CD4-positive, alpha-beta T cell treated with Interleukin-6 at 100 ng/mL for 8 hours (primary cell): ENCODE data around the gene SYN1.

ENCODE experiments used
- DNase-seq: peaks from one replicate; pipeline ENCODE4 v3.0.0-alpha.2; 2020; ENCODE audit warnings: mixed read lengths, low spot score

The SYN1 gene

DNA sequence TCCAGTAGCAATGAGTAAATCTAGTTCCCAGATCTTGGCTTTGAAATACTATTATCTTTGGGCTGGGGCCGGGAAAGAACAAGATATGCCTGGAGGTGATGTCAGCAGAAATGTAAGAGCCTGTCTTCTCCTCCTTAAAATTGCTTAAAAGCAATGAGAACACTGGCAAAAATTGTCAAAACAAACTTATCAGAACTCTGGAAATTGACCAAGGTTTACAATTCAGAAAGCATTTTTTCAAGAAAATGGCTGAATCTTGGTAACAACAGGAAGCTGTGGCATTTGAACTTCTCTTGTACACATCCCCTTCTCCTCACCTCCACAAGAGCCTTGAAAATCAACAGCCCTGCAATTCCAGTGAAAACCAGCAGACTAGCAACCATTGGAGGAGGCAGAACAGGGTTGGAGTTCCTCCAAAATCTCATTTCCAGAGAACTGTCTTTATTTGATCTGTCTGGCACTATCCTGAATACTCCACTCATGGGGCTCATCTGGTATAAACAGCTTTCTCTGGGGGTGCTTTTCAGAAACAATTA is 23.9 kb downstream of the SYN1 start:
- no peak for DNase-seq

GRCh38 chrX:47593522-47593921 is 26.1 kb downstream of the SYN1 start:
- no peak for DNase-seq

- no peak for DNase-seq
These were observed 28.7 kb downstream of the SYN1 start for GRCh38 chrX:47590984-47591383.

- DNase-seq, result no peak
These were observed 31.5 kb downstream of the SYN1 start for GRCh38 chrX:47587906-47588735.

DNA sequence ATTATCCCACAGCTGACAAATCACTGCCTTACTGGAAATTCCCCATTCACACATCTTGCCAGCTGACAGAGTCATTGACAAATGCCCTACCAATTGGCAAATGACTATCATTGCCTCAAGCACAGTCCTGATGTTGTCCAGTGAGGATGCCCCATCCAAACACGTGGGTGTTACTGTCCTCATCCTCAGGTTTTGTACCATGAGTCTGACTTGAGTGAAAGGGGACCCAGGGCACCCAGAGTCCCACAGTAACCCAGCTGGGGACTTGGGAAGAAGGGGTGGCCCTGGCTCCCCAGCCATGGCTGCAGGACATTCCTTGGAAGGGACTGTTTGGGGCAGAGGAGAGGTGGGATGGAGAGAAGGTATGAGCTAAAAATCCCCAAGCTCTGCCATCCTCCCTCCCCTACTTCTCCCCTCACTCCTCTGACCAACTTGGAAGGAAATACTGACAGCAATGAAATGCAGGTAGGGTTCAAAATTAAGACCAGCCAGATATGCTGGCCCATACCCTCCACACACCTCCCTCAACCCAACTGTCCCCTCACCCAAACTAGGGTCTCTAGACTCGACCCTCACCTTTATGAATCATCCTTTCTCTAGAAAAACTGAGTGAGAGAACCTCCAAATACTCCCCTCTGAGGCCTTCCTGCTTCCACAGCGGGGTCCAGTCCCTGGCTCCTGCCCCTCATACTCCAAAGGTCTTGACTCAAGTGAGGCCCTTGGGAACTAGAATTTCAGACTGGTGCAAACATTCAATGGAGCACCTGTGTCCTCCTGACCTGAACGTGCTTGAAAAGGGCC is 32.4 kb downstream of the SYN1 start:
- no peak for DNase-seq

- DNase-seq, result no peak
These were observed 33.4 kb downstream of the SYN1 start for GRCh38 chrX:47586043-47586787.

- DNase-seq, result no peak
These were observed 34.4 kb downstream of the SYN1 start for GRCh38 chrX:47585273-47585672.

GRCh38 chrX:47584714-47585113 is 34.9 kb downstream of the SYN1 start:
- no peak for DNase-seq

- no peak for DNase-seq
These were observed 36.3 kb downstream of the SYN1 start for GRCh38 chrX:47583240-47583861.

DNA sequence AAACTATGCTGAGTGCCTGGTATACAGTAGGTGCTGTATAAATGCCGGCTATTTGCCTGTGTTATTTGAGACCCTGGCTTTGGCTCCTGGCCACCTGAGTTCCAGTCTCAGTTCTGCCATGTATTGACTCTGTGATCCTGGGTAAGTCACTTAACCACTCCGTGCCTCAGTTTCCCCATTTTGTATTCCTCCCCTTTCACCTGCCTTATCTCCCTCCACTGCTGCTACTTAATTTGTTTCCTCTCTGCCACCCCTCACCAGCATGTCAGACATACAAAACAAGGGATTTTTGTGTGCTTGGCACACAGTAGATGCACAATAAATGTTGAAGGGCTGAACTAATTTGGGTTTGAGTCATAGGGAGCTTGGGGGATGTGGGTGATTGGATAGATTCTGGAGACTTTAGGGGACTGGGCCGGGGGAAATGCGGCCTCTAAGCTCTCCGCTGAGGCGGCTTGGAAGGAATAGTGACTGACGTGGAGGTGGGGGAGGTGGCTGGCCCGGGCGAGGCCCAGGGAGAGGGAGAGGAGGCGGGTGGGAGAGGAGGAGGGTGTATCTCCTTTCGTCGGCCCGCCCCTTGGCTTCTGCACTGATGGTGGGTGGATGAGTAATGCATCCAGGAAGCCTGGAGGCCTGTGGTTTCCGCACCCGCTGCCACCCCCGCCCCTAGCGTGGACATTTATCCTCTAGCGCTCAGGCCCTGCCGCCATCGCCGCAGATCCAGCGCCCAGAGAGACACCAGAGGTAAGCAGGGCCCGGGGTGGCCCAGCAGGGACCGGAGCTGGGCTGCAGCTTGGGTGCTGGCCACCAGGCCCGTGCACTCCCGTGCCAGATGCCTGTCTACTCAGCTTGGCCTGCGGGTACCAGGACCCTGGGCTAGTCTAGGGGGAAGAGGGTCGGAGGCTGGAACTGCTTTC is 37.7 kb downstream of the SYN1 start, which contains the start of gene TIMP1:
Gene TIMP1 (plus strand): TSS at position 706 of the 917 bp plus-strand sequence. CDS start 980 bp downstream, outside the sequence.
- DNase-seq, result peak; percentile 82

DNA sequence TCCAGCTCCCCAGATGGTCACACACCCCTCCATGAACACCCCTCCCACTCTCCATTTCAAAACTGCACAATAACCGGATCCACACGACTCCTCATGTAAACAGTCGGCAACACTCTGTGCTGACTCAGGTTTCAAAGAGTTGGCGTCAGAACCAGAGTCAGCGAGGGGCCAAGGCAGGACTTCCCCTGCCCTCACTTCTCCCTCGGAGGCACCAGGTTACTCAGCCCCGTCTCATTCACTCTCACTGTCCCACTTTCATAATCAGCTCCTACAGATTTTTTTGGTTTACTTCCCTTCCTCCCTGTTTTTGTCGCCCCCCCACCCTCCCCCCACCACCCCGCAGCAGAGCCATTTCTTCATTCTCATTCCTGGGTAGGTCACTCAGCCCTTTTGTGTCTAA is 40.1 kb downstream of the SYN1 start:
- DNase-seq, result peak; percentile 21

GRCh38 chrX:47578692-47579091 is 41.0 kb downstream of the SYN1 start:
- DNase-seq, result no peak

GRCh38 chrX:47577901-47578300 is 41.8 kb downstream of the SYN1 start:
- no peak for DNase-seq

DNA sequence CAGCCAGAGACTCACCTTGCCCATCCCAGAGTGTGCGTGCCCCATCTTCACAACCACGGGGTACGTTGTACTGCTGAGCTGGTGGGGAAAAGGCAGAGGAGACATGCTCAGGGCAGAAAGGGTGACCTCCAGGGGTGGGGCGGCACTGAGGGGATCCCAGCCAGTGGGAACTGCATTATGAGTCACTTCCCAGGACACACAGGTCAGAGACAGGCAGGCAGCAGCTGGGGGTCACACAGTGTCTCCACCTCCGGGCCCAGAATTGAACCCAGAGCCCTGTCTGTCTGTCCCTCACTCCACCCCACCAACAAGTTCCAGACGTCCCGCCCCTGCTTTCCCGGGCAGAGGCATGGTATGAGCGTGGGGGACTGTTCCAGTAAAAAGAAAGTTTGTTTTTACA is 42.2 kb downstream of the SYN1 start:
- DNase-seq, result no peak

- no peak for DNase-seq
These were observed 43.4 kb downstream of the SYN1 start for GRCh38 chrX:47576021-47576898.

DNA sequence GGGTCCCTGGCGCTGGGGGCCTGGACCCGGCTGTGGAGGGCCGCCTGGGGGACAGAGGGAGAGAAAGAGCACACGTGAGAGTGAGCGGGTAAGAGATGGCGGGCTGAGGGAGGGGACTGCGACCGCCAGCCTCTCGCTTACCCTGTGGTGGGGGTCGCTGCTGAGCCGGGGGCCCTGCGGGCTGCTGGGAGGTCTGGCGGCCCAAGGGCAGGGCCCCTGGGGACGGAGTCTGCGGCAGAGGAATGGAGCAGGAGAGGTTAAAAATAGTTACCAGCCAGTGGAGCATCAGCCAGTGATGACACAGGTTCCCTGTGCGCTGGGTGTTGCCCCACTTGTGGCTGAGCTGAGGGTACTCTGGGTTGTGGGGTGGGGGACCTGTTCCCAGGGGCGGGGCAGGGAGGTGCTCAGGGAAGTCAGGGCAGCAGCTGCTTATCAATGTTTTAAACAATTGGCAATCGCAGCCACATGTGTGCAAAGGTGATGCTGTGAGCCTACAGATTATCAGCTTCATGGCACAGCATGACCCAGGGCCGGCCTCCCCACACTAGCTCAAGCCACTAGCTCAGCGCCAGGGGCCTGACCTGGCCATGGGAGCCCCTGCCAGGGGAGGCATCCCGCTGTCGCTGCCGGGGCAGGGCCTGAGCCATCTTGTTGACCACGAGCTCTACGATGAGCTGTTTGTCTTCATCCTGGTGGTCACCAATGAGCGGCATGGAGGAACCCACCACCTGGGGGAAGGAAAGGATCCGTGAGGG is 44.9 kb downstream of the SYN1 start:
- no peak for DNase-seq

DNA sequence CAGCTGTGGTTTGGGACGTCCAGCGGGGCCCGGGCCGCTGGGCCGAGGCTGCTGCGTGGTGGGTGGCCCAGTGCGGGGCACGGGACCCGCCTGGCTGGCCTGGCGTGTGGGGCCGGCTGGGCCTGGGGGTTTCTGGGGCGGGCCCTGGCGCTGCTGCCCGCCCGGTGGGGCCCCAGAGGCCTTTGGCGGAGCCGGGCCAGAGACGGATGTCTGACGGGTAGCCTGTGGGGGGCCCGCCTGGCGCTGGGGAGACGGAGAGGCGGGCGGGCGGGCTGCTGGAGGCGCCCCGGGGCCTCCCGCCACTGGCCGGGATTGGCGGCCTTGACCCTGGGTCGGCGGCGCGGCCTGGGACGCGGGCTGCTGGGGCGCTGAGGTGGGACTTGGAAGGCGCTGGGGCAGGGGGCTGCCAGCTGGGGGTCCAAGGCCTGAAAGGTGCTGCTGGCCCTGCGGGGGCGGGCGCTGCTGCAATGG is 45.5 kb downstream of the SYN1 start:
- no peak for DNase-seq

DNA sequence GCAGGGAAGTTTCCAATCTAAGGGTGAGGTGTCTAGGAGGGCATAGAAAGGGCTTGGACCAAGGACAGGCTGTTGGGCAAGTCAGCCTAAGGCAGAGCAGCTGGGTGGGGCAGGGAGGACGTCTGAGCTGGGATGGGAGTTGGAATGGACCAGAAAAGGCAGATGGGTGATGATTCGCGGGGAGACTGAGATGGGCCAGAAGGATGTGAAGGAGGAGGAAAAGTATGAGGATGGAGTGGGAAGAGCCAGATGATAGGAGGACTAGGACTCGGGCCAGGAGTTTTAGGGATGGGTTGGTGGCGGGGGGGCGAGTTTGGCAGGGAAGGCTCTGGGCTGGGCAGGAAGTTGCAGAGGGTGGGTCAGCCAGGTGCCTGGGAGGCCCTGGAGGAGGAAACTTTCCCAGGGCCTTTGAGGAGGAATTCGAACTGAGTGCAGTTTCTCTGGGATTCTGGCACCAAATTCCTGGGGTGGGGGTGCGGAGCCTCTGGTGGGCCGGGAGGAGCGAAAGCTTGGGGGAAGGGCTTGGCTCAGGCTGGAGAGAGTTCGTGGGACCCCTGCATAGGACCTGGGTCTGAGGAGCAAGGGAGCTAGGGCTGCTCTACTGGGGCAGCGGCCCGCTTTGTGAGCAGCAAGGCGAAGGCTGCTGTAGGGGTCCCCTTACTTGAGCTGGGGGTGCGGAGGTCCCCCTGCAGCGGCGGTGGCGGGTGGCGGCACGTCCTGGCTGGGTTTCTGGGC is 46.1 kb downstream of the SYN1 start:
- no peak for DNase-seq
